GM23338 (cell line): ENCODE measurements around the gene UVRAG. TPM values are rescaled to one million over a fixed set of nuclear protein-coding genes. Genes with fewer than 3 reads are reported as not detected.

Experiments used
- ATAC-seq: fragments of 200-7000 bp; cut with Tn5 transposase; 3 replicates; pipeline ENCODE4 v1.9.1; 2020
- DNase-seq: peaks from one replicate; pipeline ENCODE4 v3.0.0-alpha.2; 2015; ENCODE audit warnings: low spot score
- H2AFZ ChIP-seq: fragments of 200-600 bp; sonication (generic); 2 replicates; pipeline ENCODE4 v1.8.0; 2016; ENCODE audit warnings: antibody characterized with exemption, mild to moderate bottlenecking, moderate library complexity
- H3F3A ChIP-seq: fragments of 200-600 bp; sonication (generic); replicated peaks from 2 replicates; pipeline ENCODE4 v1.8.0; 2017; ENCODE audit warnings: antibody characterized with exemption, mixed run types, low read depth
- H3K27ac ChIP-seq: fragments of 200-600 bp; sonication (generic); 2 replicates; pipeline ENCODE4 v1.6.1; 2016; ENCODE audit warnings: low read depth
- H3K27me3 ChIP-seq: fragments of 200-600 bp; sonication (generic); 2 replicates; pipeline ENCODE4 v1.8.0; 2016; ENCODE audit warnings: mild to moderate bottlenecking, mixed run types, moderate library complexity; ENCODE audit not compliant: insufficient read depth
- H3K36me3 ChIP-seq: fragments of 200-600 bp; sonication (generic); 2 replicates; pipeline ENCODE4 v1.8.0; 2016; ENCODE audit warnings: mild to moderate bottlenecking; ENCODE audit not compliant: insufficient read depth
- H3K4me1 ChIP-seq: fragments of 200-600 bp; sonication (generic); 2 replicates; pipeline ENCODE4 v1.8.0; 2016; ENCODE audit warnings: mild to moderate bottlenecking, moderate library complexity; ENCODE audit not compliant: insufficient read depth
- H3K4me2 ChIP-seq: fragments of 200-600 bp; sonication (generic); 2 replicates; pipeline ENCODE4 v1.7.1; 2017; ENCODE audit warnings: mixed run types
- H3K4me3 ChIP-seq: fragments of 200-600 bp; sonication (generic); 2 replicates; pipeline ENCODE4 v1.6.1; 2016; ENCODE audit warnings: mixed run types
- H3K79me2 ChIP-seq: fragments of 200-600 bp; sonication (generic); replicated peaks from 2 replicates; pipeline ENCODE4 v1.8.0; 2017; ENCODE audit warnings: mild to moderate bottlenecking; ENCODE audit not compliant: insufficient read depth
- H3K9me2 ChIP-seq: fragments of 200-600 bp; sonication (generic); 2 replicates; pipeline ENCODE4 v1.8.0; 2017; ENCODE audit not compliant: insufficient read depth
- H4K20me1 ChIP-seq: fragments of 200-600 bp; sonication (generic); replicated peaks from 2 replicates; pipeline ENCODE4 v1.8.0; 2017; ENCODE audit warnings: mild to moderate bottlenecking; ENCODE audit not compliant: insufficient read depth
- H3K27ac Mint-ChIP-seq: 2 replicates; pipeline ENCODE4 v1.8.0; 2020; ENCODE audit warnings: inconsistent platforms, mild to moderate bottlenecking, moderate library complexity, mixed read lengths
- H3K27me3 Mint-ChIP-seq: 3 replicates; pipeline ENCODE4 v1.8.0; 2022; ENCODE audit warnings: low read depth, mild to moderate bottlenecking, moderate library complexity, mixed read lengths, inconsistent platforms; ENCODE audit not compliant: insufficient read depth, poor library complexity
- H3K36me3 Mint-ChIP-seq: 3 replicates; pipeline ENCODE4 v1.8.0; 2021; ENCODE audit warnings: low read depth, mild to moderate bottlenecking, inconsistent platforms, moderate library complexity, mixed read lengths
- H3K4me1 Mint-ChIP-seq: 3 replicates; pipeline ENCODE4 v1.8.0; 2020; ENCODE audit warnings: mild to moderate bottlenecking, inconsistent platforms, mixed read lengths
- H3K4me3 Mint-ChIP-seq: 3 replicates; pipeline ENCODE4 v1.8.0; 2021; ENCODE audit warnings: moderate library complexity, mild to moderate bottlenecking, inconsistent platforms, mixed read lengths
- H3K9me3 Mint-ChIP-seq: 3 replicates; pipeline ENCODE4 v1.8.0; 2020; ENCODE audit warnings: moderate library complexity, mild to moderate bottlenecking, inconsistent platforms, mixed read lengths
- EZH2phosphoT487 ChIP-seq: fragments of 200-600 bp; sonication (generic); IDR thresholded peaks from one replicate; pipeline ENCODE4 v1.8.1; 2018; ENCODE audit warnings: antibody characterized with exemption; ENCODE audit not compliant: unreplicated experiment
- NANOG ChIP-seq: IDR thresholded peaks from 2 replicates; pipeline ENCODE4 v1.6.1; 2016; ENCODE audit warnings: antibody characterized with exemption, borderline replicate concordance
- POLR2AphosphoS5 ChIP-seq: IDR thresholded peaks from 2 replicates; pipeline ENCODE4 v1.6.1; 2016; ENCODE audit warnings: antibody characterized with exemption, low read depth
- STAT1 ChIP-seq: IDR thresholded peaks from one replicate; pipeline ENCODE4 v1.6.1; 2016; ENCODE audit warnings: antibody characterized with exemption; ENCODE audit not compliant: unreplicated experiment
- polyA plus RNA-seq: library from polyadenylated mRNA; unstranded; fragments of >200 nt; fragmentation: Nextera tagmentation; extraction: Ambion mirVana; gene quantifications from 2 replicates; pipeline ENCODE4 v1.2.1, GENCODE V29; 2016
- total RNA-seq: library from RNA; depleted of rRNA; stranded (reverse); fragments of >200 nt; shearing (Covaris generic); gene quantifications from 2 replicates; pipeline ENCODE4 v1.2.3, GENCODE V29; 2014
- TF ChIP-seq, protein P1 (sequence below): IDR thresholded peaks from 2 replicates; pipeline ENCODE4 v1.6.1; 2016; ENCODE audit warnings: antibody characterized with exemption
- TF ChIP-seq, protein P2 (sequence below): IDR thresholded peaks from one replicate; pipeline ENCODE4 v1.6.1; 2018; ENCODE audit warnings: antibody characterized with exemption; ENCODE audit not compliant: unreplicated experiment
- TF ChIP-seq, protein P3 (sequence below), 2 experiments: fragments of 200-600 bp in 1 of 2; sonication (generic) in 1 of 2; conservative IDR thresholded peaks; 2 replicates each; pipeline versions ENCODE4 v1.5.1 to v1.6.1; 2016 to 2017; ENCODE audit warnings: antibody characterized with exemption in 2 of 2, low read depth in 2 of 2, mild to moderate bottlenecking in 2 of 2, moderate library complexity in 1 of 2

Gene UVRAG
- total and polyA plus RNA-seq, 2 experiments from 2014 or later: 15.3 to 17.4 TPM

DNA sequence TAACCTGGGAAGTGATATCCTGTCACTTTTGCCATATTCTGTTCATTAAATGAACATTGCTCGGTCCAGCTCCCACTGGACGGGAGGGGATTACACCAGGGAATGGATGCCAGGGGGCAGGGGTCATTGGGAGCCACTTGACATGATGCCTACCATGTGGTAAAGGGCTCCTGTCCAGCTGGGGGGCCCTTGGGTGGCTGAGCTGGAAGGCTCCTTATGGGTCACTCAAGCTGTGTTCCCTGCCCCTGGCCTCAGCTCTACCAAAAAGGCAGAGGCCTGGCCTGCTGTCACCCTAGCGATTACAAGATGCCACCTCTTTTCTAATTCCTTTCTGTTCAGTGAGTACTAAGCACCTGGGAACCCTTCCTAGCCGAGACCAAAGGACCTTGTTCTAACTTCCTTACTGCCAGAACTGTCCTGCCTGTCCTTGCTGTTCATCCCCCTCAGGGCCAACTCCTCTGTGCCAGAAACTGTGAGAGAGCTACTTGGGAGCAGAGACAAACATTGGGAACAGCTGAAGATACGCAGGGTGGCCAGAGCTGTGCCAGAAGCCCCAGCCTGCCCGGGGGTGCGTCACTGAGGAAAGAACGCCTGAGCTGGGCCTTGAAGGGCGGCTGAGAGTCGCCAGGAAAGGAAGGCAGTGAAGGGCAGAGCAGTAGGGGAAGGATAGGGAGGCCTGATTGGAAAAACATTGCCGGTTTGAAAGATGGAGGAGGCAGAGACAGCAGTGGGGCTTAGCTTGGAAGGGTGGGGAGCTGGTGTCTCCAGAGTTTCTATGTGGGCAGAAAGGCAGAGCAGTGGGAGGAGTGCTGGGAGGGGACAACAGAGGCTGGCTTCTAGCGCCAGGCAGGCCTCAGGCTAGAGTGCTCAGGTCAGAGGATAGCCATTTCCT is 12.7 kb upstream of the UVRAG start:
- Mint-ChIP-seq H3K4me1 (peaks cover 3% of the 10 kb centered on the region; the same call in 1 of the 3 replicates), H3K36me3 (no peaks in the 10 kb centered on the region), H3K27ac (no peak overlapping the region), H3K4me3 (no peak overlapping the region), H3K27me3 (peaks cover 3% of the 10 kb centered on the region), H3K9me3 (no peaks in the 10 kb centered on the region)
- H3K36me3 ChIP-seq: no peaks in the 10 kb centered on the region
- no peaks in the 10 kb centered on the region for H4K20me1 ChIP-seq
- H3K4me2 ChIP-seq: no peak overlapping the region
- ATAC-seq: no peak
- no peak overlapping the region for H3K4me3 ChIP-seq
- H3F3A ChIP-seq: no peaks in the 10 kb centered on the region
- TF ChIP-seq NANOG: no peak
- TF ChIP-seq, protein P1, sequence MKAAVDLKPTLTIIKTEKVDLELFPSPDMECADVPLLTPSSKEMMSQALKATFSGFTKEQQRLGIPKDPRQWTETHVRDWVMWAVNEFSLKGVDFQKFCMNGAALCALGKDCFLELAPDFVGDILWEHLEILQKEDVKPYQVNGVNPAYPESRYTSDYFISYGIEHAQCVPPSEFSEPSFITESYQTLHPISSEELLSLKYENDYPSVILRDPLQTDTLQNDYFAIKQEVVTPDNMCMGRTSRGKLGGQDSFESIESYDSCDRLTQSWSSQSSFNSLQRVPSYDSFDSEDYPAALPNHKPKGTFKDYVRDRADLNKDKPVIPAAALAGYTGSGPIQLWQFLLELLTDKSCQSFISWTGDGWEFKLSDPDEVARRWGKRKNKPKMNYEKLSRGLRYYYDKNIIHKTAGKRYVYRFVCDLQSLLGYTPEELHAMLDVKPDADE: no peak
- no peak for TF ChIP-seq POLR2AphosphoS5
- no peak for TF ChIP-seq STAT1
- TF ChIP-seq EZH2phosphoT487: no peak
- TF ChIP-seq, protein P2, sequence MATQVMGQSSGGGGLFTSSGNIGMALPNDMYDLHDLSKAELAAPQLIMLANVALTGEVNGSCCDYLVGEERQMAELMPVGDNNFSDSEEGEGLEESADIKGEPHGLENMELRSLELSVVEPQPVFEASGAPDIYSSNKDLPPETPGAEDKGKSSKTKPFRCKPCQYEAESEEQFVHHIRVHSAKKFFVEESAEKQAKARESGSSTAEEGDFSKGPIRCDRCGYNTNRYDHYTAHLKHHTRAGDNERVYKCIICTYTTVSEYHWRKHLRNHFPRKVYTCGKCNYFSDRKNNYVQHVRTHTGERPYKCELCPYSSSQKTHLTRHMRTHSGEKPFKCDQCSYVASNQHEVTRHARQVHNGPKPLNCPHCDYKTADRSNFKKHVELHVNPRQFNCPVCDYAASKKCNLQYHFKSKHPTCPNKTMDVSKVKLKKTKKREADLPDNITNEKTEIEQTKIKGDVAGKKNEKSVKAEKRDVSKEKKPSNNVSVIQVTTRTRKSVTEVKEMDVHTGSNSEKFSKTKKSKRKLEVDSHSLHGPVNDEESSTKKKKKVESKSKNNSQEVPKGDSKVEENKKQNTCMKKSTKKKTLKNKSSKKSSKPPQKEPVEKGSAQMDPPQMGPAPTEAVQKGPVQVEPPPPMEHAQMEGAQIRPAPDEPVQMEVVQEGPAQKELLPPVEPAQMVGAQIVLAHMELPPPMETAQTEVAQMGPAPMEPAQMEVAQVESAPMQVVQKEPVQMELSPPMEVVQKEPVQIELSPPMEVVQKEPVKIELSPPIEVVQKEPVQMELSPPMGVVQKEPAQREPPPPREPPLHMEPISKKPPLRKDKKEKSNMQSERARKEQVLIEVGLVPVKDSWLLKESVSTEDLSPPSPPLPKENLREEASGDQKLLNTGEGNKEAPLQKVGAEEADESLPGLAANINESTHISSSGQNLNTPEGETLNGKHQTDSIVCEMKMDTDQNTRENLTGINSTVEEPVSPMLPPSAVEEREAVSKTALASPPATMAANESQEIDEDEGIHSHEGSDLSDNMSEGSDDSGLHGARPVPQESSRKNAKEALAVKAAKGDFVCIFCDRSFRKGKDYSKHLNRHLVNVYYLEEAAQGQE: no peak
- TF ChIP-seq, protein P3, sequence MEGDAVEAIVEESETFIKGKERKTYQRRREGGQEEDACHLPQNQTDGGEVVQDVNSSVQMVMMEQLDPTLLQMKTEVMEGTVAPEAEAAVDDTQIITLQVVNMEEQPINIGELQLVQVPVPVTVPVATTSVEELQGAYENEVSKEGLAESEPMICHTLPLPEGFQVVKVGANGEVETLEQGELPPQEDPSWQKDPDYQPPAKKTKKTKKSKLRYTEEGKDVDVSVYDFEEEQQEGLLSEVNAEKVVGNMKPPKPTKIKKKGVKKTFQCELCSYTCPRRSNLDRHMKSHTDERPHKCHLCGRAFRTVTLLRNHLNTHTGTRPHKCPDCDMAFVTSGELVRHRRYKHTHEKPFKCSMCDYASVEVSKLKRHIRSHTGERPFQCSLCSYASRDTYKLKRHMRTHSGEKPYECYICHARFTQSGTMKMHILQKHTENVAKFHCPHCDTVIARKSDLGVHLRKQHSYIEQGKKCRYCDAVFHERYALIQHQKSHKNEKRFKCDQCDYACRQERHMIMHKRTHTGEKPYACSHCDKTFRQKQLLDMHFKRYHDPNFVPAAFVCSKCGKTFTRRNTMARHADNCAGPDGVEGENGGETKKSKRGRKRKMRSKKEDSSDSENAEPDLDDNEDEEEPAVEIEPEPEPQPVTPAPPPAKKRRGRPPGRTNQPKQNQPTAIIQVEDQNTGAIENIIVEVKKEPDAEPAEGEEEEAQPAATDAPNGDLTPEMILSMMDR (conservative IDR thresholded peaks at IDR 0.05; ENCODE audit: low read depth in 2 of 2): no peak
- H3K4me1 ChIP-seq: no peaks in the 10 kb centered on the region
- H3K27me3 ChIP-seq: no peaks in the 10 kb centered on the region
- DNase-seq: no peak
- H2AFZ ChIP-seq: no peak overlapping the region
- no peaks in the 10 kb centered on the region for H3K9me2 ChIP-seq
- no peak overlapping the region for H3K27ac ChIP-seq
- H3K79me2 ChIP-seq: no peaks in the 10 kb centered on the region
